Astrocyte (in vitro differentiated cells and primary cell): Measurements from ENCODE around the gene IRF9. TPM values are rescaled to one million over a fixed set of nuclear protein-coding genes. Genes with fewer than 3 reads are reported as not detected.

Experiments used
- DNase-seq: peaks from one replicate; pipeline ENCODE4 v3.0.0-alpha.2; 2010; ENCODE audit warnings: low read depth
- FAIRE-seq: peaks from 2 replicates; lab custom pipeline; 2011; peaks lifted over from hg19 to GRCh38; lab: Jason Lieb, UNC
- H2AFZ ChIP-seq: 2 replicates; pipeline ENCODE4 v1.6.0; 2012; ENCODE audit warnings: low read depth, low read length, inconsistent platforms
- H3K27ac ChIP-seq: 2 replicates; pipeline ENCODE4 v1.5.1; 2011; ENCODE audit warnings: low read depth, low read length, inconsistent platforms
- H3K27me3 ChIP-seq: 2 replicates; pipeline ENCODE4 v1.6.0; 2011; ENCODE audit warnings: low read length, inconsistent platforms; ENCODE audit not compliant: insufficient read depth
- H3K36me3 ChIP-seq: 2 replicates; pipeline ENCODE4 v1.5.1; 2011; ENCODE audit warnings: low read length, inconsistent platforms; ENCODE audit not compliant: insufficient read depth
- H3K4me1 ChIP-seq: 2 replicates; pipeline ENCODE4 v1.5.1; 2011; ENCODE audit warnings: low read length, inconsistent platforms; ENCODE audit not compliant: insufficient read depth
- H3K4me2 ChIP-seq: 2 replicates; pipeline ENCODE4 v1.6.0; 2012; ENCODE audit warnings: low read length, inconsistent platforms
- H3K4me3 ChIP-seq: 2 replicates; pipeline ENCODE4 v1.5.1; 2011; ENCODE audit warnings: low read depth, mild to moderate bottlenecking, low read length, inconsistent platforms; ENCODE audit not compliant: insufficient read depth
- H3K79me2 ChIP-seq: 2 replicates; pipeline ENCODE4 v1.6.0; 2012; ENCODE audit warnings: mild to moderate bottlenecking, low read length, inconsistent platforms; ENCODE audit not compliant: insufficient read depth
- H3K9ac ChIP-seq: 2 replicates; pipeline ENCODE4 v1.6.0; 2012; ENCODE audit warnings: mild to moderate bottlenecking, low read length, inconsistent platforms
- H3K9me3 ChIP-seq: 2 replicates; pipeline ENCODE4 v1.5.1; 2012; ENCODE audit warnings: low read depth, mild to moderate bottlenecking, low read length, inconsistent platforms; ENCODE audit not compliant: insufficient read depth
- H4K20me1 ChIP-seq: 2 replicates; pipeline ENCODE4 v1.6.0; 2012; ENCODE audit warnings: low read length, inconsistent platforms; ENCODE audit not compliant: insufficient read depth
- H3K27ac Mint-ChIP-seq: one replicate; pipeline ENCODE4 v1.8.0; 2021; ENCODE audit warnings: mild to moderate bottlenecking, mixed read lengths; ENCODE audit not compliant: unreplicated experiment
- H3K27me3 Mint-ChIP-seq: one replicate; pipeline ENCODE4 v1.8.0; 2021; ENCODE audit warnings: low read depth, mixed read lengths; ENCODE audit not compliant: unreplicated experiment
- H3K36me3 Mint-ChIP-seq: one replicate; pipeline ENCODE4 v1.8.0; 2021; ENCODE audit warnings: low read depth, mixed read lengths; ENCODE audit not compliant: unreplicated experiment
- H3K4me1 Mint-ChIP-seq: one replicate; pipeline ENCODE4 v1.8.0; 2021; ENCODE audit warnings: low read depth, mixed read lengths; ENCODE audit not compliant: unreplicated experiment
- H3K4me3 Mint-ChIP-seq: one replicate; pipeline ENCODE4 v1.8.0; 2021; ENCODE audit warnings: mild to moderate bottlenecking, moderate library complexity, mixed read lengths; ENCODE audit not compliant: unreplicated experiment
- H3K9me3 Mint-ChIP-seq: one replicate; pipeline ENCODE4 v1.8.0; 2021; ENCODE audit warnings: mild to moderate bottlenecking, mixed read lengths; ENCODE audit not compliant: unreplicated experiment
- EZH2 ChIP-seq: IDR thresholded peaks from 2 replicates; pipeline ENCODE4 v1.6.1; 2012; ENCODE audit warnings: mild to moderate bottlenecking, low read length, inconsistent platforms; ENCODE audit not compliant: insufficient read depth
- total RNA-seq: library from RNA; stranded (reverse); gene quantifications from 2 replicates; pipeline ENCODE4 v1.2.1, GENCODE V29; 2021
- TF ChIP-seq, protein P1 (sequence below): IDR thresholded peaks from 2 replicates; pipeline ENCODE4 v1.5.1; 2011; ENCODE audit warnings: low read depth, mild to moderate bottlenecking, inconsistent platforms, low read length, moderate library complexity; ENCODE audit not compliant: insufficient read depth

IRF9 gene
- total RNA-seq, 1 donor from 2014 or later: 76.0 TPM

DNA sequence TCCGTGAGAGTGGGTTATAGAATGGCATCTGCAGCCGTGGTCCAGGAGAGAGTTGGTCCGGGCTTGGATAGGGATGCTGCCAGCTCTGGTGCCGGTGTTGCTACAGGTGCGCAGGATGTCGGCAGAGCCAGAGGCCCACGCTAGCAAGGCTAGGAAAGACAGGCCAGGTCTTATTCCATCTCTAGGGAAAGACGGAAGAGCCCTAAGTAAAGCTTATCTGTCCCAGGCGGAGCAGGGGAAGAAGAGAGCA lies 25.6 kb upstream of the IRF9 start:
- Histone ChIP-seq H3K9ac (peak overlapping the region; percentile 62), H3K27ac (no peak overlapping the region)
- H3K27ac Mint-ChIP-seq: no peak overlapping the region

DNA sequence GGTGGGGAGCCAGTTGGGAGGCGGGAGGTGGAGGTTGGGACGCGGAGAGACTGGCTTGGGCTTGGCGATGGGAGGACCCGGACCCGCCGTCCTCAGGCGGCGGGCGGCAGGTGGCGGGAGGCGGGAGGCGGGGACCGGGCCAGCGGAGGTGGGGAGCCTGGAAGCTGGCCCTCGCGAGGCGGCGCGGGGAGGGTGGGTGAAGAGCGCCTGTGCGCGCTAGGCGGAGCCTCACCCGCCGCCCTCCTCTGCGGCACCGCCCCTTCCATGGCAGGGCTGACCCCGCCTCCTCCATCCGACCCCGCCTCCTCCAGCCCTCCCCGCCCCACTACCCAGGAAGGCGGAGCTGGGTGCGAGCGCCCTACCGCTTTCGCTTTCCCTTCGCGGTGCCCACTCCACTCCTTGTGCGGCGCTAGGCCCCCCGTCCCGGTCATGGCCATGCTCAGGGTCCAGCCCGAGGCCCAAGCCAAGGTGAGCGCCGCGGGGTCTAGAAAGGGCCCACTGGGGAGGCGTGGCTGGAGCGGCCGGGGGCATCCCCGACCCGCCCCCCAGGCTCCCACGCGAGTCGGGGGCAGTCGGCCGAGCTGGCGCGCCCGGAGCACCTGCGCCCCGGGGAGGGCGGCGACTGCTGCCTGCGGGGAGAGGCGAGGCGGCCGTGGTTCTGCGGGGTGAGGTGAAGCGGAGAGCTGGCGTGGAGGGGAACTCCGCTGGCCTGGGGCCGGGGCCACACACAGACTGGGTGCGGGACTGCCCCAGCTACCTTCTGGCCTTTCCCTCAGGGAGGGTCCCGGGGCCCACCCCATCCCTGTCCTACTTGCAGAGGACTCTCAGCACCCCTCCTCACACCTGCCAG lies 25.0 kb upstream of the IRF9 start, which contains the start of gene PSME1:
TSS of gene PSME1 (plus strand) at position 361 of the 850 bp plus-strand sequence. CDS start at position 430, 69 bp downstream.
- Mint-ChIP-seq H3K4me3 (peak within 1 kb of the TSS; percentile 86), H3K9me3 (no peaks in the 10 kb centered on the region), H3K4me1 (peaks cover 19% of the 10 kb centered on the region), H3K36me3 (peaks cover 21% of the 10 kb centered on the region), H3K27ac (no peak within 1 kb of the TSS), H3K27me3 (peaks cover 3% of the 10 kb centered on the region)
- Histone ChIP-seq H3K4me3 (peak within 1 kb of the TSS; percentile 74), H2AFZ (peak within 1 kb of the TSS; percentile 92), H3K27ac (peak within 1 kb of the TSS; percentile 66), H4K20me1 (peaks cover 16% of the 10 kb centered on the region), H3K9me3 (no peaks in the 10 kb centered on the region), H3K9ac (peak within 1 kb of the TSS; percentile 89), H3K27me3 (no peaks in the 10 kb centered on the region), H3K79me2 (peaks cover 34% of the 10 kb centered on the region), H3K4me1 (peaks cover 9% of the 10 kb centered on the region), H3K36me3 (peaks cover 8% of the 10 kb centered on the region), H3K4me2 (peak within 1 kb of the TSS; percentile 89)
- no peak for TF ChIP-seq EZH2
- TF ChIP-seq, protein P1, sequence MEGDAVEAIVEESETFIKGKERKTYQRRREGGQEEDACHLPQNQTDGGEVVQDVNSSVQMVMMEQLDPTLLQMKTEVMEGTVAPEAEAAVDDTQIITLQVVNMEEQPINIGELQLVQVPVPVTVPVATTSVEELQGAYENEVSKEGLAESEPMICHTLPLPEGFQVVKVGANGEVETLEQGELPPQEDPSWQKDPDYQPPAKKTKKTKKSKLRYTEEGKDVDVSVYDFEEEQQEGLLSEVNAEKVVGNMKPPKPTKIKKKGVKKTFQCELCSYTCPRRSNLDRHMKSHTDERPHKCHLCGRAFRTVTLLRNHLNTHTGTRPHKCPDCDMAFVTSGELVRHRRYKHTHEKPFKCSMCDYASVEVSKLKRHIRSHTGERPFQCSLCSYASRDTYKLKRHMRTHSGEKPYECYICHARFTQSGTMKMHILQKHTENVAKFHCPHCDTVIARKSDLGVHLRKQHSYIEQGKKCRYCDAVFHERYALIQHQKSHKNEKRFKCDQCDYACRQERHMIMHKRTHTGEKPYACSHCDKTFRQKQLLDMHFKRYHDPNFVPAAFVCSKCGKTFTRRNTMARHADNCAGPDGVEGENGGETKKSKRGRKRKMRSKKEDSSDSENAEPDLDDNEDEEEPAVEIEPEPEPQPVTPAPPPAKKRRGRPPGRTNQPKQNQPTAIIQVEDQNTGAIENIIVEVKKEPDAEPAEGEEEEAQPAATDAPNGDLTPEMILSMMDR: no peak
- peak; percentile 67 for DNase-seq
- no peak for FAIRE-seq

More for the DNA sequence above, 25.6 kb upstream of the IRF9 start:
- Histone ChIP-seq H3K79me2 (peaks cover 28% of the 10 kb centered on the region), H4K20me1 (peaks cover 16% of the 10 kb centered on the region), H3K27me3 (no peaks in the 10 kb centered on the region), H3K9me3 (no peaks in the 10 kb centered on the region), H3K4me3 (peak overlapping the region; percentile 74), H2AFZ (peak overlapping the region; percentile 91), H3K36me3 (peaks cover 8% of the 10 kb centered on the region), H3K4me1 (peaks cover 9% of the 10 kb centered on the region), H3K4me2 (peak overlapping the region; percentile 89)
- FAIRE-seq: no peak
- peaks cover 19% of the 10 kb centered on the region for H3K4me1 Mint-ChIP-seq
- H3K4me3 Mint-ChIP-seq: peak overlapping the region; percentile 83
- DNase-seq: no peak
- TF ChIP-seq, protein P1: no peak
- no peak for TF ChIP-seq EZH2
- no peaks in the 10 kb centered on the region for H3K9me3 Mint-ChIP-seq
- peaks cover 7% of the 10 kb centered on the region for H3K27me3 Mint-ChIP-seq
- peaks cover 21% of the 10 kb centered on the region for H3K36me3 Mint-ChIP-seq
